CD1c-positive myeloid dendritic cell (primary cell): Measurements from ENCODE around the gene AK5.
A peak's percentile ranks its signal among the peaks of the same experiment; 100 is the strongest.
"Not testable (repeated sequence)": the region's sequence is repeated elsewhere in the genome, so short reads cannot be mapped to it uniquely, and the experiment has no call there.

Source experiments
- DNase-seq: peaks from one replicate; pipeline ENCODE4 v3.0.0-alpha.2; 2016; ENCODE audit errors: extremely low spot score

AK5 gene

GRCh38 chr1:77499466-77499865 is 217.6 kb downstream of the AK5 start:
- DNase-seq = no peak

- DNase-seq = peak; percentile 46
Observed at GRCh38 chr1:77504986-77505385, 223.2 kb downstream of the AK5 start.

- DNase-seq = no peak
Observed at GRCh38 chr1:77506771-77507170, 225.0 kb downstream of the AK5 start.

- DNase-seq = no peak
Observed at GRCh38 chr1:77509051-77509492, 227.3 kb downstream of the AK5 start.

GRCh38 chr1:77509898-77510297 is 228.1 kb downstream of the AK5 start:
- DNase-seq = no peak

GRCh38 chr1:77511440-77511840 is 229.6 kb downstream of the AK5 start:
- DNase-seq = no peak

- DNase-seq = not testable (repeated sequence)
Observed at GRCh38 chr1:77512650-77513049, 230.8 kb downstream of the AK5 start.

GRCh38 chr1:77513839-77514763 is 232.3 kb downstream of the AK5 start:
- no peak for DNase-seq

- DNase-seq = no peak
Observed at GRCh38 chr1:77514921-77515776, 233.3 kb downstream of the AK5 start.

GRCh38 chr1:77516106-77516505 is 234.3 kb downstream of the AK5 start:
- DNase-seq = no peak

GRCh38 chr1:77524038-77524437 is 242.2 kb downstream of the AK5 start:
- no peak for DNase-seq

GRCh38 chr1:77531149-77531548 is 249.3 kb downstream of the AK5 start:
- DNase-seq = not testable (repeated sequence)

GRCh38 chr1:77531596-77532280 is 249.9 kb downstream of the AK5 start:
- DNase-seq = not testable (repeated sequence)

GRCh38 chr1:77532641-77533040 is 250.8 kb downstream of the AK5 start:
- no peak for DNase-seq

GRCh38 chr1:77533660-77534305 is 252.0 kb downstream of the AK5 start:
- DNase-seq = peak; percentile 62

- DNase-seq = peak; percentile 52
Observed at GRCh38 chr1:77534456-77534855, 252.6 kb downstream of the AK5 start.

- no peak for DNase-seq
Observed at GRCh38 chr1:77536813-77537212, 255.0 kb downstream of the AK5 start.

GRCh38 chr1:77538956-77539518 is 257.2 kb downstream of the AK5 start:
- DNase-seq = no peak

- DNase-seq = no peak
Observed at GRCh38 chr1:77539519-77540142, 257.8 kb downstream of the AK5 start.

GRCh38 chr1:77540501-77541161 is 258.8 kb downstream of the AK5 start:
- no peak for DNase-seq
